ENCODE results near the gene SPOCK1.
"Not testable (repeated sequence)": the region's sequence is repeated elsewhere in the genome, so short reads cannot be mapped to it uniquely, and the experiment has no call there.

The SPOCK1 gene

DNA sequence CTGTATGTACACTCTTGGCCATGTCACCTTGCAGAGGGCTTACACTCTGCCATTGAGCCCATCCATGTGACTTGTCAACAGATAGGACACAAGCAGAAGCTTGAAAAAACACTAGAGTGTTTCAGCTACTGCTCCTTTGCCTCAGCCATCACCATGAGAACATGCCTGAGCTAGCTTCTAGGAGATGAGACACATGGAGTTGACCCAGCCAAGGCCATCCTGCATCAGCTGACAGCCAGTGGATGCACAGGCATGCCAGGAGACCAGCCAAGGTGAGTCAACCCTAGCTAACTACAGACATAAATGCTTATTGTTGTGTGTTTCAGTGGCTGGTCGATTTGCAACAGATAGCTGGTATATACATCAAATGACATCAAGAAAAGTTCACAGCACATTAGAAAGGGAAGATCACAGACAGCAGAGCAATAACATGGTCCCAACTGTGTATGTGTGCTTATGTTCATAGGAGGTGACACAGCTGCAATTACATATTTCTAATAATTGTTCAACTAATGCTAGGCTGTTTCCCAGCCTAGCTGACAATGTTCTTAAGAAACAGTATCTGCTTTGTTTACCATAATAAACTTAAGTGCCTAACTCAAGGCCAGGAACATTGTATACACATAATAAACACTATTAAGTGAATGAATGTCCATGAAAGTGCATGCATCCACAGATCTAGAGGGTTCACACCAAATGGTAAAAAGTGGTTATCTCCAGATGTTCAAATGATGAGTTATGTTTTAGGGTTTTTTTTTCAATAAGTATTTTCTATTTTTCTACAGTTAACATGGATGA lies 105.7 kb downstream of the SPOCK1 start:
- Histone ChIP-seq H3K36me3 (ENCODE audit: insufficient read depth, low read length) (no peaks in the 10 kb centered on the region), H3K4me3 (ENCODE audit: low read depth in 1 of 2, low read length in 2 of 2) (no peak overlapping the region), H3K9me3 (ENCODE audit: low read length) (no peaks in the 10 kb centered on the region), H3K4me1 (ENCODE audit: insufficient read depth, low read length) (peaks cover 35% of the 10 kb centered on the region), H3K9ac (ENCODE audit: low read length) (no peak overlapping the region), H3K27me3 (ENCODE audit: control insufficient read depth in 1 of 2, insufficient read depth in 2 of 2, low read length in 2 of 2) (no peaks in the 10 kb centered on the region), H3K27ac (ENCODE audit: low read depth, low read length) (no peak overlapping the region)

DNA sequence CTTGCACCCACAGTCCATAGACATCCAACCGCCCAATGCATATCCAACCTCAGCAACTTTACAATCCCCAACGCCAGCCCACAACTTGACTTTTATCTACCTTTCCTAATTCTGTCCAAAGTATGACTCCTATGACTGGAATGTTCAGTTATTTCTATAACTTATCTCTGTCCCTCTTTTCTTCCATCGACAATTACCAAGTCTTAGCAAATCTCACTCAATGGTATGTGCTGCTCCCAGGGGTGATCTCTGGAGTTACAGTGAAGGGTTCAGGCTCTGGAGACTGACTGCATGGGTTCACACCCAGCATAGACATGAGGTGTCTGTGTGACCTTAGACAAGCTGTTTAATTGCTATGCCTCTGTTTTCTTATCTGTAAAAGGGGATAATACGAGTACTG lies 106.9 kb downstream of the SPOCK1 start:
- Histone ChIP-seq H3K4me1 (ENCODE audit: insufficient read depth, low read length) (peaks cover 36% of the 10 kb centered on the region), H3K27me3 (ENCODE audit: control insufficient read depth in 1 of 2, insufficient read depth in 2 of 2, low read length in 2 of 2) (no peaks in the 10 kb centered on the region), H3K27ac (ENCODE audit: low read depth, low read length) (no peak overlapping the region), H3K4me3 (ENCODE audit: low read depth in 1 of 2, low read length in 2 of 2) (no peak overlapping the region), H3K36me3 (ENCODE audit: insufficient read depth, low read length) (no peaks in the 10 kb centered on the region), H3K9ac (ENCODE audit: low read length) (no peak overlapping the region), H3K9me3 (ENCODE audit: low read length) (no peaks in the 10 kb centered on the region)

DNA sequence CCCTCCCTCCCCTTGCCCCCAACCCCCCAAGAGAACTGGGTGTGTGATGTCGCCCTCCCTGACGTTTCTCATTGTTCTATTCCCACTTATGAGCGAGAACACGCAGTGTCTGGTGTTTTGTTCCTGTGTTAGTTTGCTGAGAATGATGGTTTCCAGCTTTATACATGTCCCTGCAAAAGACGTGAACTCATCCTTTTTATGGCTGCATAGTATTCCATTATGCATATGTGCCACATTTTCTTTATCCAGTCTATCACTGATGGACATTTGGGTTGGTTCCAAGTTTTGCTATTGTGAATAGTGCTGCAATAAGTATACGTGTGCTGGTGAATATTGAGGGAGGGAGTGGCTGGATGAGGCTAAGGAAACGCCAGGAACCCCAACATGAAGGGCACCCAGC lies 108.1 kb downstream of the SPOCK1 start:
- not testable (repeated sequence) for H3K27me3 ChIP-seq (ENCODE audit: control insufficient read depth in 1 of 2, insufficient read depth in 2 of 2, low read length in 2 of 2); H3K4me3 ChIP-seq (ENCODE audit: low read depth in 1 of 2, low read length in 2 of 2); H3K27ac ChIP-seq (ENCODE audit: low read depth, low read length); H3K9ac ChIP-seq (ENCODE audit: low read length); H3K9me3 ChIP-seq (ENCODE audit: low read length); H3K36me3 ChIP-seq (ENCODE audit: insufficient read depth, low read length)
- peaks cover 36% of the 10 kb centered on the region for H3K4me1 ChIP-seq (ENCODE audit: insufficient read depth, low read length)

DNA sequence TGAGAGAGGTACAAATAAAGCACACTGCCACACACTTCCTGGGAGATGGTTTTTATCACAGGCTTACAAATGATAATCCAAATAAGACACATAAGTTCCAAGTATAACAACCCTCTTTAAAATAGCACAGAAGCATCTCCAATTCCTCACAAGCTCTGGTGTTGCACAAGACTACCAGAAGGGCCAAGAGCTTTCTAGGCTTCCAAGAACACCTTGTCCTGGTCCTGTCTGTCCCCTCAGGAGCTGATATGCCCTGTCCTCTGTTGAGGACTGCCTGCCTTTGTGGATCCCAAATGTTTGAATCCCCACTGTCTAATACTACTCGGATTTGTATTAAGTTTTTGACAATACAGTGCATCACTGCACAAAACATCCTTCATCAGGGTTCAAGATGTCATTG lies 110.1 kb downstream of the SPOCK1 start:
- Histone ChIP-seq H3K9ac (ENCODE audit: low read length) (no peak overlapping the region), H3K9me3 (ENCODE audit: low read length) (no peaks in the 10 kb centered on the region), H3K27ac (ENCODE audit: low read depth, low read length) (no peak overlapping the region), H3K27me3 (ENCODE audit: control insufficient read depth in 1 of 2, insufficient read depth in 2 of 2, low read length in 2 of 2) (no peaks in the 10 kb centered on the region), H3K4me3 (ENCODE audit: low read depth in 1 of 2, low read length in 2 of 2) (no peak overlapping the region), H3K36me3 (ENCODE audit: insufficient read depth, low read length) (no peaks in the 10 kb centered on the region), H3K4me1 (ENCODE audit: insufficient read depth, low read length) (peaks cover 19% of the 10 kb centered on the region)

DNA sequence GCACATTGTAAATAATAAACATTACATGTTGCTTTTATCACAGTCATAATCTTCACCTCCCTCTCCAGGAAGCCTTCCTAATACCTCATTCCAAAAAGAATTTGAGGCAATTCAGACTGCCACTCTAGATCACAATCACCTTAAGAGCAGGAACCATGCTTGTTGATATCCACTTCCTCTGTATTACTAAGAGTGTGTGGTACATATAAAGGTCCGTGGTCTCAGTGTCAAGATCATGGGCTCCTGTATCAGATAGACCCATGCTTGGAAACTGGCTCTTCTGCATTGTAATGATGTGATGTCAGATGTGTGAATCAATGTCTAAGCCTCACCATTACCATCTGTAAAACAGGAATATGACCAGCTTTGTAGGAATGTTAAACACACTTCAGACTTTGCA lies 114.1 kb downstream of the SPOCK1 start:
- Histone ChIP-seq H3K4me3 (ENCODE audit: low read depth in 1 of 2, low read length in 2 of 2) (no peak overlapping the region), H3K9ac (ENCODE audit: low read length) (no peak overlapping the region), H3K9me3 (ENCODE audit: low read length) (no peaks in the 10 kb centered on the region)

DNA sequence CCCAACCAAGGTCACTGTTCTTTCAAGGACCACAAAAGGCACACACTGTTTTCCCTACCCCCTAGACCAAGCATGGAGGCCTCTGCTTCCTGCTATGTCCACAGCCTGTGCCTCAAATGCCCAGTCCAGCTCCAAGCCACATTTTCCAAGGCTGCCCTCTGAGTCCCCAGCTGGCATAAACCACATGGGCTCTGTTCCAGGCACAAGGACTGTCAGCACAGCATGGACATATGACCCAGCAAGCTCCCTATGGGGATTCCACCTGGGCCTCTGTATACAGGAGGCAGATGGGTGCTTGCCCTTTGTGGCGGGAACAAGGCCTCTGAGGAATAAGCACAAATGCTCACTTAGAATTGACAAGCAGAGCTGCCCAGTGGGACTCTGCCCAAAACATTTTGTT lies 115.2 kb downstream of the SPOCK1 start:
- no peaks in the 10 kb centered on the region for H3K9me3 ChIP-seq (ENCODE audit: low read length)
- no peak overlapping the region for H3K4me3 ChIP-seq (ENCODE audit: low read depth in 1 of 2, low read length in 2 of 2)
- no peaks in the 10 kb centered on the region for H3K36me3 ChIP-seq (ENCODE audit: insufficient read depth, low read length)
- no peaks in the 10 kb centered on the region for H3K27me3 ChIP-seq (ENCODE audit: control insufficient read depth in 1 of 2, insufficient read depth in 2 of 2, low read length in 2 of 2)
- H3K9ac ChIP-seq (ENCODE audit: low read length) = no peak overlapping the region
- H3K27ac ChIP-seq (ENCODE audit: low read depth, low read length) = no peak overlapping the region
- H3K4me1 ChIP-seq (ENCODE audit: insufficient read depth, low read length) = peaks cover 6% of the 10 kb centered on the region

More for the DNA sequence above, 114.1 kb downstream of the SPOCK1 start:
- no peaks in the 10 kb centered on the region for H3K36me3 ChIP-seq (ENCODE audit: insufficient read depth, low read length)
- H3K27me3 ChIP-seq (ENCODE audit: control insufficient read depth in 1 of 2, insufficient read depth in 2 of 2, low read length in 2 of 2) = no peaks in the 10 kb centered on the region
- H3K4me1 ChIP-seq (ENCODE audit: insufficient read depth, low read length) = peaks cover 13% of the 10 kb centered on the region
- H3K27ac ChIP-seq (ENCODE audit: low read depth, low read length) = no peak overlapping the region

DNA sequence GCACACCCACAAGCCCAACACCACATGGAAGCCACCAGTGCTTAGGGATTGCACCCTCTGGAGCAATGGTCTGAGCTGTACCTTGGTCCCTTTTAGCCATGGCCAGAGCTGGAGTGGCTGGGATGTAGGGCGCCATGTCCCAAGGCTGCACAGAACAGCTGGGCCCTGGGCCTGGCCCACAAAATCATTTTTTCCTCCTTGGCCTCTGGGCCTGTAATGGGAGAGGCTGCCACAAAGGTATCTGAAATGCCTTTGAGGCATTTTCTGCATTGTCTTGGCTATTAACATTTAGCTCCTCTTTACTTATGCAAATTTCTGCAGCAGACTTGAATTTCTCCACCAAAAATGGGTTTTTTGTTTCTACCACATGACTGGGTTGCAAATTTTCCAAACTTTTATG lies 117.6 kb downstream of the SPOCK1 start:
- no peak overlapping the region for H3K4me3 ChIP-seq (ENCODE audit: low read depth in 1 of 2, low read length in 2 of 2)
- no peak overlapping the region for H3K9ac ChIP-seq (ENCODE audit: low read length)
- no peak overlapping the region for H3K27ac ChIP-seq (ENCODE audit: low read depth, low read length)
- no peaks in the 10 kb centered on the region for H3K4me1 ChIP-seq (ENCODE audit: insufficient read depth, low read length)
- H3K27me3 ChIP-seq (ENCODE audit: control insufficient read depth in 1 of 2, insufficient read depth in 2 of 2, low read length in 2 of 2) = no peaks in the 10 kb centered on the region
- H3K36me3 ChIP-seq (ENCODE audit: insufficient read depth, low read length) = no peaks in the 10 kb centered on the region
- H3K9me3 ChIP-seq (ENCODE audit: low read length) = no peaks in the 10 kb centered on the region

DNA sequence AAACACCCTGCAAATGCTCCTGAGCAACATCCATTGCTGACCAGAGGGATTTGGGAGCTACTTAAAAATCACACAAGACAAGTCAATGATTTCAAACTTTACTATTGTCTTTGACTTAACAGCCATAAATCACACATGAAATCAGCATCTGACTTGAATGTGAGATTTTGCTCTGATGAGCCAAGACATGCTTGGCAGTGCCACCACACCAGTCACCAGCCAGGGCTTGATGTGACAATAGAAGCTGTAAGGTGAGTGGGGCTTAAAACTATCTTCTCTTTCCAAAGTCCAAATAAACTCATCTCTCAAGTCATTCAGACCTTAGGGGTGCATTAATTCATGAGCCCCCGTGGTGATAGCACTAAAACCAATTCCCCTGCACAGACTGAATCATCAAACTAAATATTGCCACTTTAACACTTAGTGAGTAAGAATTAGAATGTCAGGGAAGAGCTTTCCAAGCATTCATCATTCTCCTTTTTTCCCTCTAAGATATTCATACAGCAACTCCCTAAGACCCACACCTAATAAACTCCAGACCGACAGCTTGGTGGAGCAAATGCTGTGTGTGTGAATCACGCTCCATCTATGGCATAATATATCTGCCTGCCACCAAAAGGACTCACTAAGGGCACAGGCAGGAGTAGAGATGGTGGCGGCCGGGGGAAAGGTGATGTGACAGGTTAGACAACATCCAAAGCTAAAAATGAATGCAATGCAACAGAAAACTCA lies 119.4 kb downstream of the SPOCK1 start:
- Histone ChIP-seq H3K4me3 (ENCODE audit: low read depth in 1 of 2, low read length in 2 of 2) (no peak overlapping the region), H3K9me3 (ENCODE audit: low read length) (no peaks in the 10 kb centered on the region), H3K27ac (ENCODE audit: low read depth, low read length) (no peak overlapping the region), H3K27me3 (ENCODE audit: control insufficient read depth in 1 of 2, insufficient read depth in 2 of 2, low read length in 2 of 2) (no peaks in the 10 kb centered on the region), H3K9ac (ENCODE audit: low read length) (no peak overlapping the region), H3K36me3 (ENCODE audit: insufficient read depth, low read length) (no peaks in the 10 kb centered on the region), H3K4me1 (ENCODE audit: insufficient read depth, low read length) (no peaks in the 10 kb centered on the region)

DNA sequence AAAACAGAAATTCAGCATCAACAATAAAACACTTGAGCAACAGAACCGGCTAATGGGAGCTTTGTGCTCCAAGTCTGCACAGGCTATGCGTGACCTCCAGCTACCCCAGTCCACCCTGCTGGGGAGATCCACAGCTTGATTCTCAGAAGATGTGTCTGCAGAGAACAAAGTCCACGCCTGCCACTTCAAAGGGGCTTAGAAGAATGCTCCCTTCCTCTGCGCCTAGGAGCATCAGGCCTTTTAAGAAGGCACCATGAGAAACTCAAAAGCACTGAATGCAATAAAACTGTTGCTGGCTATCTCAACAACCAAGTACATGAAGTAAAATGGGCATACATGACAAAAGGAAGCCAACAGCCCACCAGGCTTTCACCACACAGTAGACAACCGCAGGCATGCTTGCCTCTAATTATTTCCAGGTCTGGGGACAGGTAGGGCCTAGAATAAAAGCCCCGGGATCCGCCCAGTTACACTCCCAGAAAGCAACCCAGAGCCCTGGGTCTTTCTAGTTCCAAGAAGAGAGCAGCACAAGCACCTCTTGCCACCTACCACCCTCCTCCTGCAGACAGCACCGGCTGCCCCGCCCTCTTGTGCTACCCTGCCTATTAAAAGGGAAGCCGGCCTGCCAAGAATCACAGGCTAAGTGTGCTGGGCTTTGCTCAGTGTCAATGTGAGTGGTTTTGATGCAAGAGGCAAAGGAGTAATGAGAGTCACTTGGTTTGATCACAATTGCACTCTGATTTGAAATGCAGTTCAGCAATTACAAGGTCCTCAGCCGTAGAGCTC lies 123.2 kb downstream of the SPOCK1 start:
- no peak overlapping the region for H3K9ac ChIP-seq (ENCODE audit: low read length)
- H3K36me3 ChIP-seq (ENCODE audit: insufficient read depth, low read length) = no peaks in the 10 kb centered on the region
- H3K27me3 ChIP-seq (ENCODE audit: control insufficient read depth in 1 of 2, insufficient read depth in 2 of 2, low read length in 2 of 2) = no peaks in the 10 kb centered on the region
- no peaks in the 10 kb centered on the region for H3K4me1 ChIP-seq (ENCODE audit: insufficient read depth, low read length)
- no peaks in the 10 kb centered on the region for H3K9me3 ChIP-seq (ENCODE audit: low read length)
- no peak overlapping the region for H3K27ac ChIP-seq (ENCODE audit: low read depth, low read length)
- H3K4me3 ChIP-seq (ENCODE audit: low read depth in 1 of 2, low read length in 2 of 2) = no peak overlapping the region

DNA sequence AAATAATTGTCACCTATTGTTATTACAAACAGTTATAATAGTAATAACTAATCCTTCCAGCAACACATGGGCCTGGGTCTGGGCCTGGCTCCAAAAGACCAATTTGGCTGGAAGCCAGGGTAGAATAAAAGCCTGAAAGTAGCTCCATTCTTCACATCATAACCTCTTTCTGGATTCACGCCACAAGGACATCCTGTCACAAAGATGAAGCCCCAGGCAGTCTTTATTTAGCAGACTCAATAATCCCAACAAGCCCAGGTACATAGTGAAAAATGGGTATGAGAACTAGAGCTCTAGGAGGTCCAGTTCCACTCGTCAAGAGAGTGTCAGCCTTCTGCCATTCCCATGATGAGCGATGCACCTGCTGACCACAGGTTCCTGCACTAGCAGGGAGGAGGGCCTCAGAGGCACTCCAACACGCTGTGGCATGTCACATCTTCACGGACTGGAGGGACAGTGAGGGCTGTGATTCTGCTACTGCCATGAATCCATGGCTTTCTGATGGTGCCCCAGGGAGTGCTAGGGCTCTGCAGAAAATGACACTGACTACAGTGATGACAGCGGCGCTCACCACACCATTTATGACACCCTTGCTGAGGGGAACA lies 124.9 kb downstream of the SPOCK1 start:
- no peak overlapping the region for H3K4me3 ChIP-seq (ENCODE audit: low read depth in 1 of 2, low read length in 2 of 2)
- no peak overlapping the region for H3K9ac ChIP-seq (ENCODE audit: low read length)
- no peaks in the 10 kb centered on the region for H3K36me3 ChIP-seq (ENCODE audit: insufficient read depth, low read length)
- no peaks in the 10 kb centered on the region for H3K9me3 ChIP-seq (ENCODE audit: low read length)
- no peak overlapping the region for H3K27ac ChIP-seq (ENCODE audit: low read depth, low read length)
- no peaks in the 10 kb centered on the region for H3K27me3 ChIP-seq (ENCODE audit: control insufficient read depth in 1 of 2, insufficient read depth in 2 of 2, low read length in 2 of 2)
- no peaks in the 10 kb centered on the region for H3K4me1 ChIP-seq (ENCODE audit: insufficient read depth, low read length)

DNA sequence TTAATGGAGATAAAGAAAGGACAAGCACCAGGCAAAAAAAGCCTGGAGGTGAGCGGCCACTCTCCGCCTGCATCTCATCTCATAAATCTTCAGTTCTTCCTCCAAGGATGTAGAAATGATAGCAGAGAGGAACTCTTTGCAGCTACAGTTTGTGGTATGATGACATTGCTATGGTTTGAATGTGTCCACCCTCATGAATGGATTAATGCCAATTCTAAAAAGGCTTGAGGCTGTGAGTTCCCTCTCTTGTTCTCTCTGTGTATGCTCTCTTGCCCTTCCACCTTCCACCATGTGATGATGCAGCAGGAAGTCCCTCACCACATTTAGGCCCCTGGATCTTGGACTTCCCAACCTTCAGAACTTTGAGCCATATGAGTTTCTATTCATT lies 126.4 kb downstream of the SPOCK1 start:
- Histone ChIP-seq H3K36me3 (ENCODE audit: insufficient read depth, low read length) (no peaks in the 10 kb centered on the region), H3K27ac (ENCODE audit: low read depth, low read length) (no peak overlapping the region), H3K27me3 (ENCODE audit: control insufficient read depth in 1 of 2, insufficient read depth in 2 of 2, low read length in 2 of 2) (no peaks in the 10 kb centered on the region), H3K9me3 (ENCODE audit: low read length) (no peaks in the 10 kb centered on the region), H3K4me3 (ENCODE audit: low read depth in 1 of 2, low read length in 2 of 2) (no peak overlapping the region), H3K9ac (ENCODE audit: low read length) (no peak overlapping the region), H3K4me1 (ENCODE audit: insufficient read depth, low read length) (no peaks in the 10 kb centered on the region)

Data from muscle layer of colon (tissue), 2 donors.